Measurements from ENCODE around the gene CCDC171.

GRCh38 chr9:15541872-15542271 is 11.0 kb upstream of the CCDC171 start:
- TF ChIP-seq, protein P1, sequence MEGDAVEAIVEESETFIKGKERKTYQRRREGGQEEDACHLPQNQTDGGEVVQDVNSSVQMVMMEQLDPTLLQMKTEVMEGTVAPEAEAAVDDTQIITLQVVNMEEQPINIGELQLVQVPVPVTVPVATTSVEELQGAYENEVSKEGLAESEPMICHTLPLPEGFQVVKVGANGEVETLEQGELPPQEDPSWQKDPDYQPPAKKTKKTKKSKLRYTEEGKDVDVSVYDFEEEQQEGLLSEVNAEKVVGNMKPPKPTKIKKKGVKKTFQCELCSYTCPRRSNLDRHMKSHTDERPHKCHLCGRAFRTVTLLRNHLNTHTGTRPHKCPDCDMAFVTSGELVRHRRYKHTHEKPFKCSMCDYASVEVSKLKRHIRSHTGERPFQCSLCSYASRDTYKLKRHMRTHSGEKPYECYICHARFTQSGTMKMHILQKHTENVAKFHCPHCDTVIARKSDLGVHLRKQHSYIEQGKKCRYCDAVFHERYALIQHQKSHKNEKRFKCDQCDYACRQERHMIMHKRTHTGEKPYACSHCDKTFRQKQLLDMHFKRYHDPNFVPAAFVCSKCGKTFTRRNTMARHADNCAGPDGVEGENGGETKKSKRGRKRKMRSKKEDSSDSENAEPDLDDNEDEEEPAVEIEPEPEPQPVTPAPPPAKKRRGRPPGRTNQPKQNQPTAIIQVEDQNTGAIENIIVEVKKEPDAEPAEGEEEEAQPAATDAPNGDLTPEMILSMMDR (IDR thresholded peaks at IDR 0.05; ENCODE audit: low read length): no peak
- TF ChIP-seq EZH2 (IDR thresholded peaks at IDR 0.05; ENCODE audit: borderline replicate concordance, low read length): no peak

Data from OCI-LY1 (cell line).